Measurements from ENCODE around the gene R3HCC1L. TPM values are rescaled to one million over a fixed set of nuclear protein-coding genes. Genes with fewer than 3 reads are reported as not detected.

The R3HCC1L gene
- total and polyA plus RNA-seq, 2 experiments from 2014 or later: 5.2 to 12.7 TPM

GRCh38 chr10:98209441-98209840 is 75.0 kb downstream of the R3HCC1L start:
- Histone ChIP-seq H3K4me1 (ENCODE audit: insufficient read depth) (no peaks in the 10 kb centered on the region), H3K9me3 (ENCODE audit: low read depth) (no peaks in the 10 kb centered on the region), H3K27ac (no peak overlapping the region), H3K9me2 (replicated peaks; ENCODE audit: insufficient read depth) (no peaks in the 10 kb centered on the region), H2AFZ (no peak overlapping the region), H3K4me2 (no peak overlapping the region), H3K27me3 (no peaks in the 10 kb centered on the region), H4K20me1 (ENCODE audit: insufficient read depth, poor library complexity, severe bottlenecking) (peaks cover 4% of the 10 kb centered on the region), H3K36me3 (replicated peaks; ENCODE audit: insufficient read depth, low read depth) (no peaks in the 10 kb centered on the region), H3K4me3 (no peak overlapping the region), H3K79me2 (peaks cover 10% of the 10 kb centered on the region)
- 96% methylated on average over 4 of the region's 4 CpGs for WGBS (ENCODE audit: low lambda C conversion rate, missing lambda C conversion rate)
- TF ChIP-seq CTCF (IDR thresholded peaks at IDR 0.05; ENCODE audit: poor library complexity): no peak
- no peak for DNase-seq (ENCODE audit: low spot score)

DNA sequence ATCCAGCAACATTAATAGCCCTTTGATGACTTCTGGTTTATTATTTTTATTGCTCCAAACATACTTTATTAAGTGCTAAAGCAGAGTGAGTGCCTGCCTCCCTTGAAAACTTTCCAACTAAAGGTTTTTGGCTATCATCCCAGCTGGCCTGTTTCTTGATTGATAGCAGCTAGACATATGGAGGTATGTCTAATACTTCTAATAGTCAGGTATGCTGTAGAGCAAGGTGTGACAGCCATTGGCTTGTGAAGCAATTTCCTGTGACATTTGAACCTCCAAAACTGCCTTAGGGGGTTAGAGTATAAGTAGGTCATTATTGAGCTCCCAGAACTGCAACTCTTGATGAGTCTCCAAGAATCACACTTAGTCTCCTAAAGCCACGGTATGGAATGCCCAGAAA is 77.7 kb downstream of the R3HCC1L start:
- Histone ChIP-seq H3K27me3 (no peaks in the 10 kb centered on the region), H3K4me3 (no peak overlapping the region)
- no peak for TF ChIP-seq EZH2phosphoT487 (IDR thresholded peaks at IDR 0.05; ENCODE audit: low read depth, severe bottlenecking, unreplicated experiment)
- no peak for TF ChIP-seq EZH2 (IDR thresholded peaks at IDR 0.05; ENCODE audit: borderline replicate concordance)
- TF ChIP-seq CTCF (IDR thresholded peaks at IDR 0.05; ENCODE audit: poor library complexity): no peak

DNA sequence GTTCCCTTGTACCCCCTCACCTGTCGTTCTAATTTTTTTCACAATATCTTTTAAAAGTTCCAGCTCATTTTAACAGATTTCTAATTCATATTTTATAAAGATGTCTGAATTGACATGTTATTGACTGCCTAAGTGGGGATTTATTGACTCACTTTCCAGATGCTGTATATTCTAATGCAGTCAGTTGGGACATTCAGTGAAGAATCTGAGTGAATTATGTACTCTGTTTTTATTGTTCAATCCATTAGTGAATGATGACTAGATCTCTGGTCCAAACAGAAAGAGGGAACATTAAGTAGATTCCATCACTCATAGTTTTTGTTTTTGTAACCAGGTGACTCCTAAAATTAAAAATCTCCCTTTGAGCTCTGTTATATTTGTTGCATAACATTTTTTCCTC is 79.3 kb downstream of the R3HCC1L start:
- WGBS (ENCODE audit: low lambda C conversion rate, missing lambda C conversion rate): 97% methylated on average over 1 of the region's 1 CpG
- Histone ChIP-seq H3K9me3 (ENCODE audit: low read depth) (peaks cover 6% of the 10 kb centered on the region), H3K27me3 (no peaks in the 10 kb centered on the region), H3K4me3 (no peak overlapping the region), H3K4me1 (ENCODE audit: insufficient read depth) (no peaks in the 10 kb centered on the region), H2AFZ (no peak overlapping the region), H3K36me3 (replicated peaks; ENCODE audit: insufficient read depth, low read depth) (no peaks in the 10 kb centered on the region), H3K9me2 (replicated peaks; ENCODE audit: insufficient read depth) (no peaks in the 10 kb centered on the region), H3K4me2 (no peak overlapping the region), H3K27ac (no peak overlapping the region), H4K20me1 (ENCODE audit: insufficient read depth, poor library complexity, severe bottlenecking) (no peaks in the 10 kb centered on the region), H3K79me2 (peaks cover 21% of the 10 kb centered on the region)
- DNase-seq (ENCODE audit: low spot score): no peak
- TF ChIP-seq CTCF (IDR thresholded peaks at IDR 0.05; ENCODE audit: poor library complexity) (no peak), EZH2 (IDR thresholded peaks at IDR 0.05; ENCODE audit: borderline replicate concordance) (no peak), EZH2phosphoT487 (IDR thresholded peaks at IDR 0.05; ENCODE audit: low read depth, severe bottlenecking, unreplicated experiment) (no peak)

More for the DNA sequence above, 77.7 kb downstream of the R3HCC1L start:
- Histone ChIP-seq H2AFZ (no peak overlapping the region), H3K4me2 (no peak overlapping the region), H3K4me1 (ENCODE audit: insufficient read depth) (no peaks in the 10 kb centered on the region), H3K9me2 (replicated peaks; ENCODE audit: insufficient read depth) (no peaks in the 10 kb centered on the region), H3K36me3 (replicated peaks; ENCODE audit: insufficient read depth, low read depth) (no peaks in the 10 kb centered on the region), H3K9me3 (ENCODE audit: low read depth) (peaks cover 4% of the 10 kb centered on the region), H3K79me2 (peaks cover 15% of the 10 kb centered on the region), H3K27ac (no peak overlapping the region), H4K20me1 (ENCODE audit: insufficient read depth, poor library complexity, severe bottlenecking) (no peaks in the 10 kb centered on the region)
- WGBS (ENCODE audit: low lambda C conversion rate, missing lambda C conversion rate): 69% methylated on average over 1 of the region's 1 CpG
- no peak for DNase-seq (ENCODE audit: low spot score)

DNA sequence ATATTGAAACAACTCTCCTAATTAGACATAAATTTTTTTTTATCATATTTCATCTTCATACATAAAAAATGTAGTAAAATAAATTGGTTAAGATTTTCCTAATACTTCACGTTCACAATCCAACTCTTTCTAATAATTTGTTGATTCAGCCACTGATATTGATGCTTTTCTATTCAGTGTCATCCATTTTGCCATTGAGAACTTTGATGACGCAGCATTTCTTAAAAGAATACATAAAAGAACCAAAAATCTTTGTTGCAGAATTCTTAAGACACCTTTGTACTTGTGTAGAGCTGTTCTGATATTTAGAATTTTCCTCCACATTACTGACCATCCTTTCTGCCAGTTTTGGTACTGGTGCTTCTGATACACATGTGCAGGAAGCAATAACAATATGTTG is 80.9 kb downstream of the R3HCC1L start:
- Histone ChIP-seq H3K27ac (no peak overlapping the region), H3K36me3 (replicated peaks; ENCODE audit: insufficient read depth, low read depth) (no peaks in the 10 kb centered on the region), H3K4me3 (no peak overlapping the region), H3K79me2 (peaks cover 30% of the 10 kb centered on the region), H3K9me3 (ENCODE audit: low read depth) (peaks cover 14% of the 10 kb centered on the region), H3K9me2 (replicated peaks; ENCODE audit: insufficient read depth) (no peaks in the 10 kb centered on the region), H3K4me2 (no peak overlapping the region), H3K4me1 (ENCODE audit: insufficient read depth) (no peaks in the 10 kb centered on the region), H2AFZ (no peak overlapping the region), H3K27me3 (no peaks in the 10 kb centered on the region), H4K20me1 (ENCODE audit: insufficient read depth, poor library complexity, severe bottlenecking) (no peaks in the 10 kb centered on the region)
- TF ChIP-seq EZH2phosphoT487 (IDR thresholded peaks at IDR 0.05; ENCODE audit: low read depth, severe bottlenecking, unreplicated experiment) (no peak), EZH2 (IDR thresholded peaks at IDR 0.05; ENCODE audit: borderline replicate concordance) (no peak), CTCF (IDR thresholded peaks at IDR 0.05; ENCODE audit: poor library complexity) (no peak)
- WGBS (ENCODE audit: low lambda C conversion rate, missing lambda C conversion rate): 100% methylated on average over 2 of the region's 2 CpGs
- DNase-seq (ENCODE audit: low spot score): no peak
